ENCODE measurements around the gene PXDC1.
"Not testable (repeated sequence)": the region's sequence is repeated elsewhere in the genome, so short reads cannot be mapped to it uniquely, and the experiment has no call there.

The PXDC1 gene

DNA sequence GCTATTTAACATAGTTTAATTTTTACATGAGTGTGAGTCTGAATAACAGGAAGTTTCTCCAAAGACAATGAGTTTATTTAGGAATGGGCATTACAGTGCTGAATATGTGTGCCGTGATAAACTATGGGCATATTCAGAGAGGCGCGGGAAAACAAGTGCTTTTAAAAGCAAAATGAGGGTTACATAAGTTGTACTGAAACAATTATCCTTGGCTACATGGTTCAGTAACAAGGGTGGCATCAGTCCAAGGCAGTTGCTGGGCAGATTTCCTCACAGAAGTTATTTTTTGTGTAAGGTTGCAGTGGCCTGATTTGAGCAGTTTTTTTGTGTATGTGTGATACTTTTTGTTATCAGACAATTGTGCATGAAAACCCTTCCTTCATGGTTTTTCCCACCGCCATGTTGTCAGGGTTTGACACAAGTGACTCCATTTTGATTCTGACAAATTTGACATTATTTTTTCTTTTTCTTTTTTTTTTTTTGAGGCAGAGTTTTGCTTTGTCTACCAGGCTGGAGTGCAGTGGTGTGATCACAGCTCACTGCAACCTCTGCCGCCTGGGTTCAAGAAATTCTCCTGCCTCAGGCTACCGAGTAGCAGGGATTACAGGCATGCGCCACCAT lies 22.3 kb upstream of the PXDC1 start:
- H3K27ac Mint-ChIP-seq, result no peak overlapping the region
- H3K36me3 Mint-ChIP-seq (ENCODE audit: low read depth), result no peaks in the 10 kb centered on the region
- no peaks in the 10 kb centered on the region for H3K4me1 Mint-ChIP-seq (ENCODE audit: low read depth)
- no peaks in the 10 kb centered on the region for H3K9me3 Mint-ChIP-seq
- no peak overlapping the region for H3K4me3 Mint-ChIP-seq
- H3K27me3 Mint-ChIP-seq (ENCODE audit: low read depth), result peaks cover 18% of the 10 kb centered on the region

- H3K27me3 Mint-ChIP-seq (ENCODE audit: low read depth), result peaks cover 18% of the 10 kb centered on the region
- not testable (repeated sequence) for H3K4me3 Mint-ChIP-seq; H3K36me3 Mint-ChIP-seq (ENCODE audit: low read depth); H3K4me1 Mint-ChIP-seq (ENCODE audit: low read depth); H3K27ac Mint-ChIP-seq; H3K9me3 Mint-ChIP-seq
These were observed 20.9 kb upstream of the PXDC1 start for GRCh38 chr6:3772127-3772999.

DNA sequence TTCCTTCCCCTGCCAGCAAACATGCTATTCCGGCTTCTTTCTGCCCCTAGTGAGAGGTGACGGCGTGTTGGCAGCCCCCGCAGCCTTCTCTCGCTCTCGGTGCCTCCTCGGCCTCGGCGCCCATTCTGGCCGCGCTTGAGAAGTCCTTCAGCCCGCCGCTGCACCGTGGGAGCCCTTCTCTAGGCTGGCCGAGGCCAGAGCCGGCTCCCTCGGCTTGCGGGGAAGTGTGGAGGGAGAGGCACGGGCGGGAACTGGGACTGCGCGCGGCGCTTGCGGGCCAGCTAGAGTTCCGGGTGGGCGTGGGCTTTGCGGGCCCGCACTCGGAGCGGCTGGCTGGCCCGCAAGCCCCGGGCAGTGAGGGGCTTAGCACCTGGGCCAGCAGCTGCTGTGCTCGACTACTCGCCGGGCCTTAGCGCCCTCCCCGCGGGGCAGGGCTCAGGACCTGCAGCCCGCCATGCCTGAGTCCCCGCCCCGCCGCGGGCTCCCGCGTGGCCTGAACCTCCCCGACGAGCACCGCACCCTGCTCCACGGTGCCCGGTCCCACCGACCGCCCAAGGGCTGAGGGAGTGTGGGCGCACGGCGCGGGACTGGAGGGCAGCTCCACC lies 20.0 kb upstream of the PXDC1 start:
- peaks cover 18% of the 10 kb centered on the region for H3K27me3 Mint-ChIP-seq (ENCODE audit: low read depth)

GRCh38 chr6:3770023-3770720 lies 18.7 kb upstream of the PXDC1 start:
- Mint-ChIP-seq H3K27ac (no peak overlapping the region), H3K9me3 (no peaks in the 10 kb centered on the region), H3K4me1 (ENCODE audit: low read depth) (no peaks in the 10 kb centered on the region), H3K4me3 (no peak overlapping the region), H3K27me3 (ENCODE audit: low read depth) (peaks cover 23% of the 10 kb centered on the region), H3K36me3 (ENCODE audit: low read depth) (no peaks in the 10 kb centered on the region)

More for the DNA sequence above, 20.0 kb upstream of the PXDC1 start:
- Mint-ChIP-seq H3K4me3 (no peak overlapping the region), H3K9me3 (no peaks in the 10 kb centered on the region), H3K27ac (no peak overlapping the region), H3K4me1 (ENCODE audit: low read depth) (no peaks in the 10 kb centered on the region), H3K36me3 (ENCODE audit: low read depth) (no peaks in the 10 kb centered on the region)

DNA sequence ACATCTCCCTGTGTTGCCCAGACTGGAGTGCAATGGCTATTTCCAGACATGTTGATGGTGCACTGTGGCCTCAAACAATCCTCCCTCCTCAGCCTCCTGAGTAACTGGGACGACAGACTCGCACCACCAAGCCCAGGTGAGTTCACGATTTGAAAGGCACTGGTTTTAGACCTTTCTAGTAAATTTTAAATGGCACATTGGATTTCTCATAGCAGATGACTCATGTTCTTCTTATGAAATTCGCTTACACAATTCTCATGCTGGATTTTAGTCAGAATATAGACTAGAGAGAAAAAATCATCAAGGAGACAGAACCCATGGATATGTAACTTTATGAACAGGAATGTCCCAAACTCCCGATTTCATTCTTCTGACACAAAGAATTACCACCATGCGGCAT lies 18.1 kb upstream of the PXDC1 start:
- Mint-ChIP-seq H3K9me3 (no peaks in the 10 kb centered on the region), H3K36me3 (ENCODE audit: low read depth) (no peaks in the 10 kb centered on the region), H3K27ac (no peak overlapping the region), H3K4me1 (ENCODE audit: low read depth) (no peaks in the 10 kb centered on the region), H3K4me3 (no peak overlapping the region), H3K27me3 (ENCODE audit: low read depth) (peaks cover 26% of the 10 kb centered on the region)

DNA sequence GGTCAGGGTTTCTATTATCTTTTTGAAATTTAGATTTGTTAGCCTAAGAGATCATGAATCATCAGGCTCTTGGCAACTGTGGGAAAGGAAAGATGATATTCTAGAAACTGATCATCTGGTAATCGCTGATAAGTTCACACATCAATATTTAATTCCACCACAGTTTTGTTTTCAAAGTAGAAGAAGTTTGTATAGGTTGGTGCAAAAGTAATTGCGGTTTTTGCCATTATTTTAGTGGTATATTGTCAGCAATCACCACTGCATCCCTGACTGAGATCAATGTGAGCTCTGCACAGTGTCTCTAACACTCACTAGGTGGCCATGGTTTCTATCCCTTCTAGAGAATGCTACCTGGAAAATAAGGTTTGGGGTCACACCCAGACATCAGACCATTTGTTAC lies 17.0 kb upstream of the PXDC1 start:
- H3K27ac Mint-ChIP-seq, result no peak overlapping the region
- peaks cover 33% of the 10 kb centered on the region for H3K27me3 Mint-ChIP-seq (ENCODE audit: low read depth)
- no peak overlapping the region for H3K4me3 Mint-ChIP-seq
- no peaks in the 10 kb centered on the region for H3K4me1 Mint-ChIP-seq (ENCODE audit: low read depth)
- no peaks in the 10 kb centered on the region for H3K36me3 Mint-ChIP-seq (ENCODE audit: low read depth)
- no peaks in the 10 kb centered on the region for H3K9me3 Mint-ChIP-seq

DNA sequence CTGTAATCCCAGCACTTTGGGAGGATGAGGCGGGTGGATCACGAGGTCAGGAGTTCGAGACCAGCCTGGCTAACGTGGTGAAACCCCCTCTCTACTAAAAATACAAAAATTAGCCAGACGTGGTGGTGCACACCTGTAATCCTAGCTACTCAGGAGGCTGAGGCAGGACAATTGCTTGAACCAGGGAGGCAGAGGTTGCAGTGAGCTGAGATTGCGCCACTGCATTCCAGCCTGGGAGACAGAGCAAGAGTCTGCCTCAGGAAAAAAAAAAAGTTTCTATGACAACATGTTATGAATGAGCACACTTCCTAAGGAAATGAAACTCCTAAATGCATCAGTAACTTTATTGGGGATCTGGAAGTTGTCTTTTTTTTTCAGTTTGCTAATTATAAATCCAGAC lies 16.0 kb upstream of the PXDC1 start:
- peaks cover 33% of the 10 kb centered on the region for H3K27me3 Mint-ChIP-seq (ENCODE audit: low read depth)
- H3K27ac Mint-ChIP-seq; H3K9me3 Mint-ChIP-seq; H3K4me1 Mint-ChIP-seq (ENCODE audit: low read depth); H3K4me3 Mint-ChIP-seq; H3K36me3 Mint-ChIP-seq (ENCODE audit: low read depth): not testable (repeated sequence)

- Mint-ChIP-seq H3K27me3 (ENCODE audit: low read depth) (peaks cover 33% of the 10 kb centered on the region), H3K4me1 (ENCODE audit: low read depth) (no peaks in the 10 kb centered on the region), H3K27ac (no peak overlapping the region), H3K9me3 (no peaks in the 10 kb centered on the region), H3K4me3 (no peak overlapping the region), H3K36me3 (ENCODE audit: low read depth) (no peaks in the 10 kb centered on the region)
These were observed 14.7 kb upstream of the PXDC1 start for GRCh38 chr6:3766214-3766613.

GRCh38 chr6:3765415-3765814 lies 13.9 kb upstream of the PXDC1 start:
- peaks cover 27% of the 10 kb centered on the region for H3K27me3 Mint-ChIP-seq (ENCODE audit: low read depth)
- no peak overlapping the region for H3K27ac Mint-ChIP-seq
- H3K36me3 Mint-ChIP-seq (ENCODE audit: low read depth), result no peaks in the 10 kb centered on the region
- H3K9me3 Mint-ChIP-seq, result no peaks in the 10 kb centered on the region
- no peak overlapping the region for H3K4me3 Mint-ChIP-seq
- no peaks in the 10 kb centered on the region for H3K4me1 Mint-ChIP-seq (ENCODE audit: low read depth)

- Mint-ChIP-seq H3K4me1 (ENCODE audit: low read depth) (no peaks in the 10 kb centered on the region), H3K27ac (no peak overlapping the region), H3K27me3 (ENCODE audit: low read depth) (peaks cover 22% of the 10 kb centered on the region), H3K9me3 (no peaks in the 10 kb centered on the region), H3K4me3 (no peak overlapping the region), H3K36me3 (ENCODE audit: low read depth) (no peaks in the 10 kb centered on the region)
These were observed 13.2 kb upstream of the PXDC1 start for GRCh38 chr6:3764516-3765335.

DNA sequence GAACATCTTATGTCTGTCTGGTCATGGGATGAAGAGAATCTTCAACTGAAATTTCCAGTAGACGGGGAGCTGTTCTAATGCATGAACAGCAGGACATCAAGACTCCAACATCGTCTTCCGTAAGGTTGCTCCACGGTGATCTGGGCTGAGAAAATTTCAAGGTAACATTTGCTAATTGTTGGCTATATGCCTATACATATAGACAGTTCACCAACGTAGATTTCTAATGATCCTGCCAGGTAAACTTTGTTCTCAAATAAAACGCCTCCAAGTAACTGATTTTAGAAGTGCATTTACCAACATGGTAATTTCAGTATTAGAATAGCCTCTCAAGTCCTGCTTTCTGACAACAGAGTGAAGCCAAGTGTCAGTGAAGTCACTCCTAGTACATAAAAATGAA lies 11.3 kb upstream of the PXDC1 start:
- no peaks in the 10 kb centered on the region for H3K36me3 Mint-ChIP-seq (ENCODE audit: low read depth)
- H3K27ac Mint-ChIP-seq, result no peak overlapping the region
- H3K4me1 Mint-ChIP-seq (ENCODE audit: low read depth), result no peaks in the 10 kb centered on the region
- H3K27me3 Mint-ChIP-seq (ENCODE audit: low read depth), result peaks cover 16% of the 10 kb centered on the region
- no peaks in the 10 kb centered on the region for H3K9me3 Mint-ChIP-seq
- no peak overlapping the region for H3K4me3 Mint-ChIP-seq

DNA sequence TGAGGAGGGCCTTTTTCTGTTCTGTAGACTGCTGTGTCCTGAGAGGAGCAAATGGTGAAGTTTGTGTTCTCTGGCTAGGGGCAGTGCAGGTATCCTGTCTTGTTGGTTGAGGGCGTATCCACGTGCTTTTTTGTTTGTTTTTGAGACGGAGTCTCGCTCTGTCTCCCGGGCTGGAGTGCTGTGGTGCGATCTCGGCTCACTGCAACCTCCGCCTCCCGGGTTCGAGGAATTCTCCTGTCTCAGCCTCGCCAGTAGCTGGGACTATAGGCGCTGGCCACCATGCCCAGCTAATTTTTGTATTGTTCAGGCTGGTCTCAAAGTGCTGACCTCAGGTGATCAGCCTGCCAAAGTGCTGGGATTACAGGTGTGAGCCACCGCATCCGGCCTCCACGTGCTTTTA lies 10.8 kb upstream of the PXDC1 start:
- H3K36me3 Mint-ChIP-seq (ENCODE audit: low read depth), result no peaks in the 10 kb centered on the region
- H3K4me1 Mint-ChIP-seq (ENCODE audit: low read depth), result no peaks in the 10 kb centered on the region
- peaks cover 16% of the 10 kb centered on the region for H3K27me3 Mint-ChIP-seq (ENCODE audit: low read depth)
- no peak overlapping the region for H3K27ac Mint-ChIP-seq
- no peak overlapping the region for H3K4me3 Mint-ChIP-seq
- no peaks in the 10 kb centered on the region for H3K9me3 Mint-ChIP-seq

DNA sequence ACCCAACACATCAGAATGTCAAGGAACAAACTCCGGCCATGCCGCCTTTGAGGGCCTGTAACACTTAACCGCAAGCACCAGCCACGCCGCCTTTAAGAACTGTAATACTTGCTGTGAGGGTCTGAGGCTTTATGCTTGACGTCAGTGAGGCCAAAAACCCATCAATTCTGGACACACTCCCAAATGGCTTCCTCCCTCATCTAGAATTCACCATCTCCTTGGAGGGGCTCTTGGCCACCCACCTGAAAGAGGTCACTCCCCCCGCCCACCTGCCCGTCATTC lies 10.4 kb upstream of the PXDC1 start:
- H3K27ac Mint-ChIP-seq, result no peak overlapping the region
- no peak overlapping the region for H3K4me3 Mint-ChIP-seq
- H3K36me3 Mint-ChIP-seq (ENCODE audit: low read depth), result no peaks in the 10 kb centered on the region
- no peaks in the 10 kb centered on the region for H3K9me3 Mint-ChIP-seq
- H3K4me1 Mint-ChIP-seq (ENCODE audit: low read depth), result no peaks in the 10 kb centered on the region
- H3K27me3 Mint-ChIP-seq (ENCODE audit: low read depth), result peaks cover 16% of the 10 kb centered on the region

DNA sequence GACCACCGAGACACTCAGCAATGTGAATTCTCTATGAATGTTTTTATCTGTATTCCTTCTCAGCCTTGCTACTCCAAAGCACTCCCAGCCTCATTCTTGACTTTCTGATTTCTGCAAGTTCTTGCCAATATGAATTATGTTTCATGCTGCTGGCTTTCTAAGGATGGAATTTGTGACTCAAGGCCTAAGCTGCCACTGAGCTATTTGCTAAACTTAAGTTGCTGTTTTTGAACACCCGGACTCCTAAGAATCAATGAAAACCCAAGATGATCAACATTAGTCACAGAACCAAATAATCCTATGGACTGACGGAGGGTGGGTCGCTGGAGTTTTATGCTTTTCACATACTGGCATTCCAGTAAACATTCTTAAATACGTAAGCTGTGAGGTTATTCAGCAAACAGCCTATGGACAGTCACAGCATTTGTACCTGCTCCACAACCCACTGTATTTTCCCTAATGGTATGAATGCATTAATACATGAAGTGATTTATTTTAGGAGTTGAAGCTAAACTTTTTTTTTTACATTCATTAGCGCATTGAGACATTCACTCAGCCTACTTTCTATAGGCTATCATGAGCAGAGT lies 8.2 kb upstream of the PXDC1 start:
- Mint-ChIP-seq H3K9me3 (no peaks in the 10 kb centered on the region), H3K4me3 (no peak overlapping the region), H3K27ac (no peak overlapping the region), H3K36me3 (ENCODE audit: low read depth) (no peaks in the 10 kb centered on the region), H3K27me3 (ENCODE audit: low read depth) (peaks cover 19% of the 10 kb centered on the region), H3K4me1 (ENCODE audit: low read depth) (no peaks in the 10 kb centered on the region)

Measured in T-helper 1 cell treated with Interleukin-12 subunit alpha and Interleukin-12 subunit beta and Interleukin-4 antibody, amounts not matched to agents 30 μg/mL and 1 μg/mL, for 36 hours (primary cell).